Sciatic nerve (tissue), 2 donors: ENCODE measurements around the gene KLHL36. TPM values are rescaled to one million over a fixed set of nuclear protein-coding genes. Genes with fewer than 3 reads are reported as not detected.
A peak's percentile ranks its signal among the peaks of the same experiment; 100 is the strongest.
"Not testable (repeated sequence)": the region's sequence is repeated elsewhere in the genome, so short reads cannot be mapped to it uniquely, and the experiment has no call there.

Experiments
- ATAC-seq: fragments of 200-7000 bp; cut with Tn5 transposase; one replicate; pipeline ENCODE4 v1.9.1; 2020; ENCODE audit warnings: mild to moderate bottlenecking, moderate library complexity
- DNase-seq: peaks from one replicate; pipeline ENCODE4 v3.0.0-alpha.2; 2020; ENCODE audit warnings: low spot score
- intact Hi-C: fragments of 100-400 bp; cut with DNase I; formaldehyde crosslinking; loops from one replicate; pipeline ENCODE4 v1.14.2; 2022
- total RNA-seq: library from RNA; stranded (reverse); fragmentation: NEBNext Ultra II Directional; extraction: Animal tissue kit (Norgen Biotek cat#: 25700); gene quantifications from one replicate; pipeline ENCODE4 v1.2.1, GENCODE V29; 2021
- donor health status: DM: no; HTN: no; CAD: no.
- donor health status: DM: no; HTN: no; CAD: no.

KLHL36 gene
- total RNA-seq, 1 donor from 2014 or later: 60.2 TPM

- ATAC-seq (no peak), DNase-seq (no peak)
- intact Hi-C loops: no loop called here
These were observed 35.6 kb downstream of the KLHL36 start for GRCh38 chr16:84683691-84684591.

DNA sequence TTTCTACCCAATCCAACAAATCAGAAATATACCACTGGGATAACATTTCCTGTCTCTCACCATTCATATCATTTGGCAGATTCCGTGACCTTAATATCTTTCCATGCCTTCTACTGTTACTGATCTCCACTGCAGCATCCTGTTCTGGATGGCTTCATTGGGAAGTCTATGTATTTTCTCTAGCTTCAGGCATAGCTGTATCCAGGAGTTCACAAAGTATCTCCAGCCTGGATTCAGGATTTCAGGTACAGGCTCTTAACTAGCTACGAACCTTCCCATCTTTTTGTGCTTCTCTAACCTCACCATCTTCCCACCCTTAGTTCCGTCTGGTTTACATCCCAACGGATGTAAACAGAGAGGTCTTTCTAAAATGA, 36.3 kb downstream of the KLHL36 start:
- ATAC-seq (no peak), DNase-seq (no peak)
- intact Hi-C loops: no loop called here

- DNase-seq: no peak
- ATAC-seq: no peak
- intact Hi-C loops: no loop called here
These were observed 36.9 kb downstream of the KLHL36 start for GRCh38 chr16:84685210-84685609.

GRCh38 chr16:84686707-84687298, 38.5 kb downstream of the KLHL36 start:
- DNase-seq (no peak), ATAC-seq (no peak)
- intact Hi-C loops: no loop called here

DNA sequence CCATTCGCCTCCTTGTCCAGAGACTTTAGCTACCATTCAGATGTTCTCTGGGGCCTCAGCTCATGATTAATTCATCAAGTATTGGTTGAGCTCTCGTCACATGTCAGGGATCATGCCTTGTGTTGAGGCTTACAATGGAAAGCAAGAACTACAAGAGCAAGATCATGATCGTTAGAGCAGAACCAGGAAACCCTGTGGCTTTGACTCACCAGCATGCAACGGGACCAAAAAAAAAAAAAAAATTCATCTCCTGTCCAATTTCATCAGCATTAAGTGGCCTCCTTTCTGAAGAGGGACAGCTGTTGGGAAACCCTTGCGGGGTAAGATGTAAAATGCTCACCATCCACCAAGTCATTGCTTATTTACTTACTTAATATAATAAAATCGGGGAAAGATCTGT, 39.4 kb downstream of the KLHL36 start:
- DNase-seq (no peak), ATAC-seq (no peak)
- intact Hi-C loops: no loop called here

DNA sequence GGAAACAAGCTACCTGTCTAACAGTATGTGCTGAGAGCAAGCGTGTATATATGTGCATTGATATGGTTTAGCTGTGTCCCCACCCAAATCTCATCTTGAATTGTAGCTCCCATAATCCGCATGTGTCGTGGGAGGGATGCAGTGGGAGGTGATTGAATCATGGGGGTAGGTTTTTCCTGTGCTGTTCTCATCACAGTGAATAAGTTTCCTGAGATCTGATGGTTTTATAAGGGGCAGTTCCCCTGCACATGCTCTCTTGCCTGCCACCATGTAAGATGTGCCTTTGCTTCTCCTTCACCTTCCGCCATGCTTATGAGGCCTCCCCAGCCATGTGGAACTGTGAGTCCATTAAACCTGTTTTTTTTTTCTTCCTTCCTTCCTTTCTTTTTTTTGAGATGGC, 39.9 kb downstream of the KLHL36 start:
- ATAC-seq, intact Hi-C loops: not testable (repeated sequence)

GRCh38 chr16:84689111-84689510, 40.8 kb downstream of the KLHL36 start:
- intact Hi-C loops: no loop called here
- no peak for ATAC-seq

More for the DNA sequence above, 39.9 kb downstream of the KLHL36 start:
- DNase-seq: not testable (repeated sequence)

DNA sequence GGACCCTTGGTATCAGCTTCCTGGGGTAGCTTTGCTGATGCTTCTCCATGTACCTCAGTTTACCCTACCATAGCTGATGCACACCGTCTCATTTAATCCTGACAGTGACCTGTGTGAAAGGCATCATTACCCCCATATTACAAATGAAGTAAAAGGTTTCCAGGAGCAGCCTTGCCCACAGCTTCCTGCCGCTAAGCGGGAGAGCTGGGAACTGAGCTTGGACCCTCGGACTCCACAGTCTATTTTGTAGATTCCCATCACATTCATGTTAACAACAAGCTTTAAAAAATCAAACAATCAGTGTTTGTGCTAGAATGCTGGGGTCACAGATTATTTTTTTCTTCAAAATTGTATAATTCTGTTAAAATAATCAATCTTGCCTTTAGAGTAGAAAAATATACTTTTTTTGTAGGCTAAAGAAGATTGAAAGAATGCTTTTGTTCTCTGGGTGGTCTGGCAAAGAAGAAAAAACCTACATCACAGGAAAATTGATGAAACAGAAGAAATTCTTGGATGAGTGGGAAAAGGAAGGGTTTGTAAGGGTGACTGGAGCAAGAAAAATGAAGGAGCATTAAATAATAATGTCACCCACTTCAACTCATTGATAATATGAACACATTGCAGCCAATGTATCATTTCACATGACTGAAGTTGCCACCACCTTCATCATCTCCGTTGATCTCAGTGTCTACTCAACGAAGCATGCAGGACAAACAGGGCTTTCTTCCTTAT, 41.9 kb downstream of the KLHL36 start:
- DNase-seq (no peak), ATAC-seq (no peak)
- intact Hi-C loops: no loop called here

More at GRCh38 chr16:84689111-84689510, 40.8 kb downstream of the KLHL36 start:
- no peak for DNase-seq

GRCh38 chr16:84692451-84693214, 44.3 kb downstream of the KLHL36 start:
- intact Hi-C loops: no loop called here

GRCh38 chr16:84693869-84694268, 45.6 kb downstream of the KLHL36 start:
- intact Hi-C loops, DNase-seq, ATAC-seq: not testable (repeated sequence)

More at GRCh38 chr16:84692451-84693214, 44.3 kb downstream of the KLHL36 start:
- ATAC-seq: no peak
- no peak for DNase-seq

DNA sequence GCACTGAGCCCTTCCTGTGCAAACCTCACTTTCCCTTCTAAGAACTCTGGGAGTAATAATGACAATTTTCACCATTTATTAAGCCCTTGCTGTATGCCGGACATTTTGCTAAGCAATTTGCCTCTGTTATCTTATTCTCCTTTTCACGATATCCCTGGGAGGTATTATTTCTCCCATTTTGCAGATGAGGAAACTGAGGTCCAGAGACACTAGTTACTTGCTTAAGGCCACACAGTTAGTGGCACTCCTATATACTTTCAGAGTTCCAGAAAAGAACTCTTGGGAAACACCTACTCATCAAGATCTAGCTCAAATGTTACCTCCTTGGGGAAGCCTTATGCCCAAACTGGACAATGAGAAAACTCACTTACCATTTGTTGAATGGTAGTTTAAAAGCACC, 46.7 kb downstream of the KLHL36 start:
- ATAC-seq: no peak
- intact Hi-C loops: no loop called here
- no peak for DNase-seq

- intact Hi-C loops: no loop called here
These were observed 50.9 kb downstream of the KLHL36 start for GRCh38 chr16:84699147-84699711.

DNA sequence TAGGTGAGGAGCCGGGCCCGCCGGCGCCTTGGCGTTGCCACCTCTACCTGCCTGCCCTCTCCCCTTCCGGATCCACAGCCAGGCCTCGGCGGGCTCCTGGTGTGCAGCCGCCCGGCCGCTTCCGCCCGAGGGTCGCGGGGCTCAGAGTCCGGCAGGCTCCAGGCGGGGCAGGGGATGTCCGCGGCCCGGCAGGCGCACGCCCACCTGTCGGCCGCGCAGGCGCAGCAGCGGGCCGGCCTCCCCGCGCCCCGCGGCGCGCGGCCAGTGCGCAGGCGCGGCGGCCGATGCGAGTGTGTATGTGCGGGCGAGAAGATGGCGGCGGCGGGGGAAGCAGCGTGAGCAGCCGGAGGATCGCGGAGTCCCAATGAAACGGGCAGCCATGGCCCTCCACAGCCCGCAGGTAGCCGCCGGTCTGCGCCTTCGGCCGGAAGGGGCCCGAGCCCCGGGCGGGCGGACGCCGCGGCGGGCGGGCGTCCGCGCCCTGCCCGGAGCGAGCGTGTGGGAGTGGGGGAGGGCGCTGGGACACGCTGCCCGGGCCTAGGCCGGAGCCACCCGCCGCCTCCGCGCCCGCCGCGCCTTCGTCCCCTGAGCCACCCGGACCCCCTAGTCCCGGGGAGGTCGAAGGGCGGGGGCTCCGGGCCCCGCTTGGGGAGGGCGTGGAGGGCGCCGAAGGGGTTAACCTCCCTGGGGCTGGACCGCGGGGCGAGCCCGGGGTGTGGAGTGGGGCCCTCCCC, 51.6 kb downstream of the KLHL36 start, which contains the start of gene USP10:
Gene USP10 (plus strand): TSS at position 289 of the 734 bp plus-strand sequence. CDS start 91 bp downstream, at position 380.
- peak; percentile 90 for ATAC-seq
- peak; percentile 84 for DNase-seq
- intact Hi-C loops: no loop called here

More at GRCh38 chr16:84699147-84699711, 50.9 kb downstream of the KLHL36 start:
- DNase-seq (no peak), ATAC-seq (no peak)

DNA sequence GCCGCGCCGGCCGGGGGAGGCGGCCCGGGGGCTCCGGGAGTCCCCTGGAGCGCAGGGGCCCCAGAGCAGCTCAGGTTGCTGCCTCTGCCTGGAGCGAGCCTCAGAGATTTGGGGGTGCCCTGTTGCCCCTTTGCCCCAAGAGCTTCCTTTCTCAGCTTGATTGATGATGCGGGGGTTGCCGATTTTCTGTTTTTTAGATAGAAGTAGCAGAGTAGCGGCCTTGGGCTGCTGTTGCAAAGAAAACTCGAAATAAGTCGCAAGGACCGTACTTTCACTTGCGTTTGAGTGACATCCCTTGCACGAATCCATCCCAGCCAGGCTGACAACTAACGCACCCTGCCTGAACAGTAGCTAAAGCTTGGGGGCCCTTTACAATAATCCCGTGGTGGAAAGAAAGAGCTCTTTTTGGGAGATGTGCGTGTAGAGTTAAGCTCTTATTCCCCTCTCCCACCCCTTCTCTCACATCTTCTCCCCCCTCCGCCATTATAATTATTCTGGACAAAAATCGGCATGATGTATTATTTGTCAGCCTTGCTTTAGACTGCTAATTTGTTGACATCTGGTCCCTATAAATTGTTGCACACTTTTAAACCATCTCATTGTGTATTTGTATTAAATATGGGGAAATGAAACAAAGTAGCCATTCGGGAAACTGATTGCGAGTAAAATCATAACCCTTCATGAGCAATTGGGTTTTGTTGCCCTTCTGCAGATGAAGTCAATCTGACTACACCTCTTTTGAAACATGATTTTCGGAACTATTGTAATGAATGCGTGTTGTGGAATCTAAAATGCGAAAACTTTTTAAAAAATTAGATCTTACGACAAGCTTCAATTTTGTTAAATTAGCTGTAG, 52.4 kb downstream of the KLHL36 start:
- ATAC-seq: peak; percentile 63
- intact Hi-C loops: no loop called here
- DNase-seq: no peak

GRCh38 chr16:84703681-84704080, 55.4 kb downstream of the KLHL36 start:
- intact Hi-C loops: no loop called here
- no peak for ATAC-seq
- no peak for DNase-seq

- intact Hi-C loops: no loop called here
- ATAC-seq (no peak), DNase-seq (no peak)
These were observed 55.9 kb downstream of the KLHL36 start for GRCh38 chr16:84704253-84704652.

DNA sequence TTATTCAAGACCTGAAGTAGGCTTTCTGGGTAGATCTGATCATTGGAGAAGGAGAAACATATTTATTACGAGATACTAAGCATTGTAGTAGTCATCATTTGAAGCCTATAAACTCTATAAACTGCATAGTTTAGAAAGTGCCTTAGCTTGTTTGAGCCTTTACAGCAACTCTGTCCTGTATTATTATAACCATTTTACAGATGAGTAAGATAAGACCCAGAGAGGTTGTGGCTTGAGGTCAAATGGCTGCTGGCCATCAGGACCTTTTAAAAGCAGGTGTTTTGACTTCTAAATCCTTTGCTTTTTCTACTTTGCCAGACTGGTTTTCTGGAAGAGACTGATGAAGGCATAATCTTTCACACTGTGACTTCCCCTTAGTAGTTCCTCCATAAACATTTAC, 58.5 kb downstream of the KLHL36 start:
- no peak for ATAC-seq
- intact Hi-C loops: no loop called here

More for the DNA sequence above, 58.5 kb downstream of the KLHL36 start:
- DNase-seq: no peak
